DND-41 (cell line): Measurements from ENCODE around the gene KCND3.

Experiments
- CTCF ChIP-seq: IDR thresholded peaks from 2 replicates; pipeline ENCODE4 v1.5.1; 2012; ENCODE audit warnings: borderline replicate concordance, low read length, moderate library complexity, mild to moderate bottlenecking; ENCODE audit not compliant: poor library complexity, severe bottlenecking; ENCODE audit errors: extremely low read depth
- EZH2 ChIP-seq: IDR thresholded peaks from 3 replicates; pipeline ENCODE4 v1.6.1; 2012; ENCODE audit warnings: borderline replicate concordance, low read depth, mild to moderate bottlenecking, moderate library complexity, low read length, inconsistent platforms; ENCODE audit not compliant: severe bottlenecking

GRCh38 chr1:111884772-111885443, 104.6 kb downstream of the KCND3 start:
- no peak for TF ChIP-seq CTCF
- no peak for TF ChIP-seq EZH2
